Ishikawa (cell line): ENCODE data around the gene OTUD4.
"Not testable (repeated sequence)": the region's sequence is repeated elsewhere in the genome, so short reads cannot be mapped to it uniquely, and the experiment has no call there.

ENCODE experiments used
- TAF1 ChIP-seq: IDR thresholded peaks from 2 replicates; pipeline ENCODE4 v1.6.1; 2012; ENCODE audit warnings: low read depth, mild to moderate bottlenecking
- TEAD4 ChIP-seq: IDR thresholded peaks from 2 replicates; pipeline ENCODE4 v1.6.1; 2012

- TF ChIP-seq TEAD4, TAF1: not testable (repeated sequence)
Measured at GRCh38 chr4:145179861-145180297, 510 bp downstream of the OTUD4 start.
